ENCODE measurements around the gene PCDHB6.
"Not testable (repeated sequence)": the region's sequence is repeated elsewhere in the genome, so short reads cannot be mapped to it uniquely, and the experiment has no call there.

Gene PCDHB6

GRCh38 chr5:141172381-141173204, 22.7 kb downstream of the PCDHB6 start, which contains the start of gene PCDHB7:
Gene PCDHB7, plus strand, starts transcription at chr5:141172644. Its CDS starts 192 bp downstream, at chr5:141172836.
- no peak for DNase-seq (ENCODE audit: low read depth in 3 of 3)

GRCh38 chr5:141174291-141175104, 24.6 kb downstream of the PCDHB6 start:
- not testable (repeated sequence) for DNase-seq (ENCODE audit: low read depth in 3 of 3)

- no peak for DNase-seq (ENCODE audit: low read depth in 3 of 3)
Measured at GRCh38 chr5:141175933-141176332, 26.1 kb downstream of the PCDHB6 start.

GRCh38 chr5:141177577-141178191, 27.8 kb downstream of the PCDHB6 start, which contains the start of gene PCDHB8:
Gene PCDHB8, plus strand, starts transcription at chr5:141177790. Its CDS starts 245 bp downstream, at chr5:141178035.
- DNase-seq (ENCODE audit: low read depth in 3 of 3), result not testable (repeated sequence)

- not testable (repeated sequence) for DNase-seq (ENCODE audit: low read depth in 3 of 3)
Measured at GRCh38 chr5:141179371-141179770, 29.5 kb downstream of the PCDHB6 start.

GRCh38 chr5:141179876-141180275, 30.0 kb downstream of the PCDHB6 start:
- not testable (repeated sequence) for DNase-seq (ENCODE audit: low read depth in 3 of 3)

GRCh38 chr5:141180313-141180712, 30.5 kb downstream of the PCDHB6 start:
- DNase-seq (ENCODE audit: low read depth in 3 of 3), result no peak

GRCh38 chr5:141182248-141182647, 32.4 kb downstream of the PCDHB6 start, which contains the start of gene PCDHB16:
Gene PCDHB16, plus strand, starts transcription at chr5:141182387. Its CDS starts 173 bp downstream, at chr5:141182560.
- no peak for DNase-seq (ENCODE audit: low read depth in 3 of 3)

GRCh38 chr5:141184117-141184855, 34.4 kb downstream of the PCDHB6 start:
- not testable (repeated sequence) for DNase-seq (ENCODE audit: low read depth in 3 of 3)

GRCh38 chr5:141186897-141187512, 37.1 kb downstream of the PCDHB6 start, which contains the start of gene PCDHB9:
Gene PCDHB9, plus strand, starts transcription at chr5:141187161. Its CDS starts 158 bp downstream, at chr5:141187319.
- peak in 1 of 3 experiments; percentile 2 for DNase-seq (ENCODE audit: low read depth in 3 of 3)

GRCh38 chr5:141188682-141189081, 38.8 kb downstream of the PCDHB6 start:
- not testable (repeated sequence) for DNase-seq (ENCODE audit: low read depth in 3 of 3)

GRCh38 chr5:141189131-141189530, 39.3 kb downstream of the PCDHB6 start:
- DNase-seq (ENCODE audit: low read depth in 3 of 3), result not testable (repeated sequence)

- DNase-seq (ENCODE audit: low read depth in 3 of 3), result no peak
Measured at GRCh38 chr5:141192110-141192725, 42.4 kb downstream of the PCDHB6 start, which contains the start of gene PCDHB10. Gene PCDHB10, plus strand, starts transcription at chr5:141192353. Its CDS starts 200 bp downstream, at chr5:141192553.

GRCh38 chr5:141194332-141194731, 44.5 kb downstream of the PCDHB6 start:
- not testable (repeated sequence) for DNase-seq (ENCODE audit: low read depth in 3 of 3)

GRCh38 chr5:141196363-141196762, 46.5 kb downstream of the PCDHB6 start:
- no peak for DNase-seq (ENCODE audit: low read depth in 3 of 3)

GRCh38 chr5:141199359-141200235, 49.7 kb downstream of the PCDHB6 start, which contains the start of gene PCDHB11:
Gene PCDHB11, plus strand, starts transcription at chr5:141199627. Its CDS starts 148 bp downstream, at chr5:141199775.
- DNase-seq (ENCODE audit: low read depth in 3 of 3), result no peak

- not testable (repeated sequence) for DNase-seq (ENCODE audit: low read depth in 3 of 3)
Measured at GRCh38 chr5:141201126-141201525, 51.3 kb downstream of the PCDHB6 start.

- not testable (repeated sequence) for DNase-seq (ENCODE audit: low read depth in 3 of 3)
Measured at GRCh38 chr5:141201646-141202045, 51.8 kb downstream of the PCDHB6 start.
